HTR-8/SVneo (cell line): ENCODE data around the gene SRGAP1.
"Not testable (repeated sequence)": the region's sequence is repeated elsewhere in the genome, so short reads cannot be mapped to it uniquely, and the experiment has no call there.

Experiments used
- DNase-seq: peaks from one replicate; pipeline ENCODE4 v3.0.0; 2011; ENCODE audit warnings: low spot score, mixed read lengths; ENCODE audit not compliant: insufficient read length
- FAIRE-seq: peaks from 2 replicates; lab custom pipeline; 2011; peaks lifted over from hg19 to GRCh38; lab: Jason Lieb, UNC

The SRGAP1 gene

GRCh38 chr12:63989301-63989845 lies 144.9 kb downstream of the SRGAP1 start:
- DNase-seq (no peak), FAIRE-seq (no peak)

GRCh38 chr12:63990828-63991547 lies 146.5 kb downstream of the SRGAP1 start:
- DNase-seq (no peak), FAIRE-seq (no peak)

DNA sequence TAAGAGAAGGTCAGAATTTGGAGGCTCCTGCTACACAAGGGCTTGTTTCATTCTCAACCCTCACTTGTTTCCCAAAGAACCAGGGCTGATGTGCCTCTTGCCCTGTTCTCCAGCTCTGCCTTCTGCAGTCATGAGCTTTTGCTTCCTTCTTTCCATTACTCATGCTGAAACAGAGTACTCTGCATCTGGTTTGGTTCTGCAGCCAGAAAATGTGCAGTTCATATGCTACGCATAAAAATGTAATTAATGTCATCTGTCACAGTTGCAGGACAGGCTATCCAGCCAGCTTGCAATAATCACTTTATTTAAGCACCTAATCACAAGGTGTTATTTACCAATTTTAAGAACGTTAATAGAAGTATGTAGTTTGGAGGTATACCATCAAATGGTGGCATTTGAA lies 150.2 kb downstream of the SRGAP1 start:
- FAIRE-seq (no peak), DNase-seq (no peak)

- FAIRE-seq (no peak), DNase-seq (no peak)
Measured at GRCh38 chr12:63995512-63995911, 151.0 kb downstream of the SRGAP1 start.

- DNase-seq = no peak
- no peak for FAIRE-seq
Measured at GRCh38 chr12:63996556-63996955, 152.1 kb downstream of the SRGAP1 start.

DNA sequence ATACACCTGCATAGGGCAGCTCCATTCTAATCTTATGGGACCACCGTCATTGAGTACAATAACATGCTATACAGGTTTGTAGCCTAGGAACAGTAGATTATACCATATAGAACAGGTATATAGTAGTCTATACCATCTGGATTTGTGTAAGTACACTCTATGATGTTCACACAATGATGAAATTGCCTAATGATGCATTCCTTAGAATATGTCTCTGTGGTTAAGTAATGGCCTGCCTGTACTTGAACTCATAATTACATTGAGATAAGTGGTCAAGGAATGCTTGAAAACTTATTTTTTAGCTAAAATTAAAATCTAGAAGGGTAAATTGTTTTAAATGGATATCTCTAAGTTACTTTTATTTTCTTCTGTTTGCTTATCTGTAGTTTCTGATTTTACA lies 152.7 kb downstream of the SRGAP1 start:
- DNase-seq (no peak), FAIRE-seq (no peak)

GRCh38 chr12:63998584-63998983 lies 154.1 kb downstream of the SRGAP1 start:
- FAIRE-seq (no peak), DNase-seq (no peak)

GRCh38 chr12:63999853-64000252 lies 155.4 kb downstream of the SRGAP1 start:
- FAIRE-seq (no peak), DNase-seq (no peak)

- FAIRE-seq = no peak
- no peak for DNase-seq
Measured at GRCh38 chr12:64001439-64001838, 156.9 kb downstream of the SRGAP1 start.

DNA sequence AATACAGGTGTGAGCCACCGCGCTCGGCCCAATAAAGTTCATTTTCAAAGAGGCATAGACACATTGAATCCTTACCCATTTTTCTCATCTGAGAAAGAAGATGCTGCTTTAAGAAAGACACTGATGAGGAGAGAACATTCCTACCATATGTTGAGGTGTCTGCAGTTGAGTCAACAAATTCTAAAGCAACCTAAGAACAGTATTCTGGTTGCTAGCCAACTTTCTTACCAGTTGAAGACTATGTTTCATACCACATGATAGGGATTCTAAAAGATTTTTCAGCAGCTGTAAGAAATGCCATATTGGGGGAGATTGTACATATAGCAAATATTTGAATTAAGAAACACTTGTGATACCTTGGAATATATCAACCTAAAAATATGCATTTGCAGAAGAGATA lies 160.1 kb downstream of the SRGAP1 start:
- FAIRE-seq (no peak), DNase-seq (no peak)

DNA sequence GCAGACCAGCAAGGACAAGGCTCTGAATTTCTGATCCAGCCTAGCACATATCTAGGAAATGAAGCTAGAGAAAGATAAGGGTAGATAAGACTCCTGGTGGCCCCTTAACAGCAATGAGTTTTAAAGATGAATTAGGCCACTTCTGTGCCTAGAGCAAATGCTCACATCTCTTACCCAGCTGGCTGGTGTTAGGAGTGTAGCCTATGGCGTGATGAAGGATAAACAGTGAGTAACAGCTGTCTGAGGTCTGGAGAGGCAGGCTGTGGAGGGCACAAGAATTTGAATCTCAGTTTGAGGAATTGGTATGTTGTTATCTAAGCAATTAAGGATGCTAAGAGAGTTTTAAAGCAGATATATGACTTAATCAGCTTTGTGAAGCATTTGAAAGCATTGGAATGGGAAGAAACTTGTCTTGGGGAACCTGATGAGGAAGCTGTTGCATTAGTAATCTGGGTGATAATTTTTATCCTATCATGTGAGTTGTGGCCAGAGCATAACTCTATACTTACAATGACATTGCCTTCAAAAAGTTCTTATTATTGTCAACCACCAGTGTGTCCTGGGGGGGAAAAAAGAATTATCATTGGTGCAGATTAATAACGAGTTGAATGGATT lies 161.8 kb downstream of the SRGAP1 start:
- FAIRE-seq = peak; percentile 59
- DNase-seq = no peak

DNA sequence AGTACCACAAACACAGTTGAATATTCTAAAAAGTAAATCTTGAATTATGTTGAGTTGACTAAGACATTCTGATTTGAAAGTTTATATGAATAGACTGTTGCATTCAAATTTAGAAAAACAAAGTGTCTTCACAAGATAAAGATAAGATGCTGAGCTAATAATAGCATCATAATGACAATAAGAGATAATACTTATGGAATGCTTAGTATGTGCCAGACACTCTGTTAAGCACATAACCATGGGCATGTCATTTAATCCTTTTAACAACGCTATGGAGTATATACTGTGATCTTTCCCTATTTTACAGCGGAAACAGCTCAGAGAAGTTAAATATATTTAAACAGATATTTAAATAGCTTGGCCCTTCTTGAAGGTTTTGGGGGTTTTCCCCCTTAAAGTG lies 163.4 kb downstream of the SRGAP1 start:
- DNase-seq = no peak
- FAIRE-seq = no peak

GRCh38 chr12:64008596-64008995 lies 164.1 kb downstream of the SRGAP1 start:
- no peak for DNase-seq
- no peak for FAIRE-seq

DNA sequence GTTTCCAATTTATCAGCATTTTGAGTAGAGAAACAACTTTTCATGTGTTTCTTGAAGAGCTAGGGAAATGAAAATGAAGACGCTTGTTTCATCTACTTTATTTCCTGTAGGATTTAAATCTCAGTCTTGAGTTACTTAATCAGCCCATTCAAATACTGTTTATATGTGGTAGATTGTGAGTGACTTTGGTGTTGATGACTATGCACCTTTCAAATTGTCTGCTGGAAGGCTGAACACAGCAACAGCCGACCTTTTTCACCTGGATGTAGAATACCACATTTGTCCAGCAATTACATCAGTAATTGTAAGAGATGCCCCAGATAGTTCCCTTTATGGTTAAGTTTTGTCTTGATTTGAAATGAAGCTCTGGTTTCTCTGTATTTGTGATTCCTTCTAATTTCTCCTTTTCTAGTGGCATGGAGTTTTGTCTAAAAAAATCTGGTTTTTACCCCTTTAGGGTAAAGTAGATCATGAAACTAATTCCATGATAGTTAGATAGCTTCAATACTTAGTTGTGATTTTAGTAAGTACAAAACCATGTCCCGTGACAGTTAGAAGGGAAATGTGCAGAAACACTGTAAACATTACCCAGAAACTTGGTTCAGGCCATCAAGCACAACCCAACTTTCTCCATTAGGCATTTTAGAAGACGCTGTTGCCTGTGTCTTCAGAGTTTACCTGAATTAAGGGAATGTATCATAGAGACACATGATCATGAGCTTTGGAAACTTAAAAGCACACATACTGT lies 165.0 kb downstream of the SRGAP1 start:
- FAIRE-seq = peak; percentile 4
- DNase-seq = no peak

DNA sequence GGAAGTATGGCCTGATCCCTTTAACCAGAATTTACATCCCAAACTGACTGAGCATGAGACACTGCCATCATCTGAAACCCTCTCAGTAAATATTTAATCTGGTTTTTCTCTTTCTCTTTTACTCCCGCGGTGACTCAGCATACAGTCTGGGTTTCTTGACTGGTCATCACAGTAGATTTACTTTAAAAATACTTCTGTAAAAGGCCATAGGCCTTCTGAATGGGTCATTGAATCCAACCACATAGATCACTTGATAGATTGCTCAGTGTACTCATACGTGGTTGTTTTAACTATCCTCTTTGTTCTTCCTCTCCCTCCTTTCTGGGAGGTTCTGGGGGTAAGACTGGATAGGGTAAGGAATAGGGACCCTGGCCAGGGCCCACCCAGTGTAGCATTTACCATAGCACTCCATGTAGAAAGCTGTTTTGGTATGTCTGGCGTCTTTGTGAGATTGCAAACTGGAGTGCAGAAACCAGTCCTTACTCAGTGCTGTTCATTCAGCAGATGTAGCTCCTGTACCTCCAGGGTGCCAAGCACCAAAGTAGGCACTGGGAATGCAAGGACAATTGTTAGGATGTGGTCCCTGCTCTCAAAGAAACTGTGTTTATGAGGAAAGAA lies 165.7 kb downstream of the SRGAP1 start:
- peak; percentile 49 for FAIRE-seq
- DNase-seq = peak; percentile 21

DNA sequence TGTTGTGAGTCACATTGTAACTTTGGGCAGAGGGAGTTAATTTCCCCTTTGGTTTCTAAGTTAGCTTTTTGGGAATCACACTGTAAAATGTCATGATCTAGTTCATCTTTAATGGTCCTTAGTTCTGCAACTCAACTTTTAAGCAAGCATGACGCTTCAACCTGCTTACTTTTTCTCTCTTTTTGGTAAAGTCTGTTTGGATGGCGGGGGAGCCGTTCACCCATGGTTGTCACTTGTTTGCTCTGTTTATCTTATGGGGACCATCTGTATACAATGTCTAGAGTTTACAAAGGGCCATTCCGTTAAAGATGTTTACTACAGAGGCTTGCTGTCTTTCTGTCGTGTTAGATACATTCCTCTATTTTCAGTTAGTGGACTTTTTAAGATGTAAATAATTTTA lies 172.0 kb downstream of the SRGAP1 start:
- no peak for FAIRE-seq
- no peak for DNase-seq

DNA sequence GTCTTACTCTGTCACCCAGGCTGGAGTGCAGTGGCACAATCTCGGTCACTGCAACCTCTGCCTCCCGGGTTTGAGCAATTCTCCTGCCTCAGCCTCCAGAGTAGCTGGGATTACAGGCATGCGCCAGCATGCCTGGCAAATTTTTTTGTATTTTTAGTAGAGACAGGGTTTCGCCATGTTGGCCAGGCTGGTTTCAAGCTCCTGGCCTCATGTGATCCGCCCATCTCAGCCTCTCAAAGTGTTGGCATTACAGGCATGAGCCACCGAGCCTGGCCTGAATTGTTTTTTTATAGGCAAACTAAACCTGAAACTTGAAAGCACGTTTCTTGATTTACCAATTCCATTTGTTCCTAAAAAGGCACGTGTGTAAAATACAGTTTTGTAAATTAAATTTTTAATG lies 173.6 kb downstream of the SRGAP1 start:
- DNase-seq, FAIRE-seq: not testable (repeated sequence)

DNA sequence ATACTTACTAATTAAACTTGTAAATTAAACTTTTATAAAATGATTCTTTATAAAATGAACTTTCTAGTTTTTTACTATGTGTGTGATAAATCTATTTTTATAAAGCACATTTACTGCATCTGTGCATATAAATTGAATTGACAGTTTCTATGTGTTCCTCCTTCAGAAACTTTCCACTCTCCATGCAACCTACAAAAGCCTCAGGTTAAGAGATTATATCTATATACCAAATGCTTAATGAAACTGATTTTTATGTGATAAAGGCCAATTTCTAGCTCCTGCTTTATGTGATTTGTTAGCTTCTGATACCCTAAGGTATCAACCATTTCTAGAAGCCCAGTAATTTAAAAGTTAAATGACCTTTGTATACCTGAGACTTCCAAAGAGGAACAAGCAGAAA lies 174.0 kb downstream of the SRGAP1 start:
- DNase-seq = no peak
- no peak for FAIRE-seq

GRCh38 chr12:64019101-64019500 lies 174.6 kb downstream of the SRGAP1 start:
- FAIRE-seq (no peak), DNase-seq (no peak)

GRCh38 chr12:64019654-64020053 lies 175.2 kb downstream of the SRGAP1 start:
- DNase-seq = no peak
- FAIRE-seq = no peak
